CD8-positive, alpha-beta memory T cell (primary cell): ENCODE data around the gene MEX3D. TPM values are rescaled to one million over a fixed set of nuclear protein-coding genes. Genes with fewer than 3 reads are reported as not detected.

Experiments
- CTCF ChIA-PET: fragments of 350-600 bp; sonication (Branson Sonifier 250); formaldehyde crosslinking; loops from one replicate; lab custom pipeline; 2021; ENCODE audit warnings: antibody characterized with exemption; lab: Charles Lee
- POLR2A ChIA-PET: fragments of 350-600 bp; sonication (Branson Sonifier 250); formaldehyde crosslinking; loops from one replicate; lab custom pipeline; 2021; ENCODE audit warnings: antibody characterized with exemption; lab: Charles Lee
- DNase-seq, 5 donors: peaks; one replicate each; pipeline versions ENCODE4 v3.0.0 to v3.0.0-alpha.2; 2020 to 2022; ENCODE audit warnings: mixed read lengths in 1 of 5
- H3K27ac ChIP-seq: one replicate; pipeline ENCODE4 v1.7.0; 2013; ENCODE audit warnings: low read depth, mild to moderate bottlenecking, low read length, moderate library complexity
- H3K27me3 ChIP-seq: 2 replicates; pipeline ENCODE4 v1.7.0; 2013; ENCODE audit warnings: low read length, mild to moderate bottlenecking; ENCODE audit not compliant: insufficient read depth, poor library complexity, severe bottlenecking
- H3K36me3 ChIP-seq: 2 replicates; pipeline ENCODE4 v1.7.0; 2013; ENCODE audit warnings: mild to moderate bottlenecking, low read length, moderate library complexity; ENCODE audit not compliant: insufficient read depth
- H3K4me1 ChIP-seq: 2 replicates; pipeline ENCODE4 v1.7.0; 2013; ENCODE audit warnings: mild to moderate bottlenecking, low read length, moderate library complexity; ENCODE audit not compliant: insufficient read depth
- H3K4me3 ChIP-seq: 2 replicates; pipeline ENCODE4 v1.7.0; 2013; ENCODE audit warnings: mild to moderate bottlenecking, low read length
- H3K9me3 ChIP-seq: 2 replicates; pipeline ENCODE4 v1.7.0; 2013; ENCODE audit warnings: mild to moderate bottlenecking, low read length
- H3K27ac Mint-ChIP-seq, 8 donors: one replicate each; pipeline ENCODE4 v1.8.0; 2020 to 2021; ENCODE audit warnings: mixed read lengths in 8 of 8, mild to moderate bottlenecking in 6 of 8, inconsistent platforms in 3 of 8, moderate library complexity in 3 of 8
- H3K27me3 Mint-ChIP-seq, 2 donors: one replicate each; pipeline ENCODE4 v1.8.0; 2020 to 2021; ENCODE audit warnings: mixed read lengths in 2 of 2, mild to moderate bottlenecking in 1 of 2, moderate library complexity in 1 of 2
- H3K36me3 Mint-ChIP-seq, 3 donors: one replicate each; pipeline ENCODE4 v1.8.0; 2020 to 2021; ENCODE audit warnings: mixed read lengths in 3 of 3, inconsistent platforms in 1 of 3, mild to moderate bottlenecking in 1 of 3
- H3K4me1 Mint-ChIP-seq, 3 donors: one replicate each; pipeline ENCODE4 v1.8.0; 2020 to 2021; ENCODE audit warnings: mixed read lengths in 3 of 3, inconsistent platforms in 1 of 3, mild to moderate bottlenecking in 1 of 3
- H3K4me3 Mint-ChIP-seq, 7 donors: one replicate each; pipeline ENCODE4 v1.8.0; 2020 to 2021; ENCODE audit warnings: mixed read lengths in 7 of 7, mild to moderate bottlenecking in 6 of 7, moderate library complexity in 4 of 7, inconsistent platforms in 2 of 7
- H3K9me3 Mint-ChIP-seq, 5 donors: one replicate each; pipeline ENCODE4 v1.8.0; 2020 to 2022; ENCODE audit warnings: mixed read lengths in 5 of 5, mild to moderate bottlenecking in 3 of 5, moderate library complexity in 2 of 5, inconsistent platforms in 1 of 5
- polyA plus RNA-seq: library from polyadenylated mRNA; unstranded; fragments of 300-500 nt; fragmentation: Illumina TruSeq; gene quantifications from one replicate; pipeline ENCODE4 v1.2.3, GENCODE V29; 2021
- total RNA-seq, 2 experiments: library from RNA; stranded (reverse); gene quantifications; one replicate each; pipeline ENCODE4 v1.2.3, GENCODE V29; 2021

The MEX3D gene
- total and polyA plus RNA-seq, 3 experiments from 2014 or later: 10.8 TPM; not detected in 1

- H3K27ac Mint-ChIP-seq: no peak overlapping the region
- Histone ChIP-seq H3K9me3 (no peaks in the 10 kb centered on the region), H3K4me1 (no peaks in the 10 kb centered on the region), H3K27me3 (no peaks in the 10 kb centered on the region), H3K4me3 (no peak overlapping the region), H3K27ac (no peak overlapping the region), H3K36me3 (no peaks in the 10 kb centered on the region)
- H3K9me3 Mint-ChIP-seq: no peaks in the 10 kb centered on the region
- no peaks in the 10 kb centered on the region for H3K4me1 Mint-ChIP-seq
- ChIA-PET POLR2A (no interaction called here), CTCF (interaction anchor here (1.6 kb wide), 1 partner anchor 154 kb away, joined by 4 read pairs; no protein-coding TSS in a partner anchor)
- peaks cover 14 to 16% of the 10 kb centered on the region in 2 donors for H3K27me3 Mint-ChIP-seq
- H3K4me3 Mint-ChIP-seq: no peak overlapping the region
- DNase-seq: no peak
- no peaks in the 10 kb centered on the region for H3K36me3 Mint-ChIP-seq
Observed at GRCh38 chr19:1518471-1518870, 49.7 kb downstream of the MEX3D start.

- peaks cover 7 to 10% of the 10 kb centered on the region in 2 donors for H3K27me3 Mint-ChIP-seq
- no peak overlapping the region for H3K27ac Mint-ChIP-seq
- Histone ChIP-seq H3K4me3 (no peak overlapping the region), H3K36me3 (no peaks in the 10 kb centered on the region), H3K27ac (no peak overlapping the region), H3K27me3 (no peaks in the 10 kb centered on the region), H3K4me1 (peaks cover 9% of the 10 kb centered on the region), H3K9me3 (no peaks in the 10 kb centered on the region)
- no peaks in the 10 kb centered on the region for H3K36me3 Mint-ChIP-seq
- H3K4me3 Mint-ChIP-seq: peak overlapping the region in 1 of 7 donors; percentile 52
- ChIA-PET CTCF (no interaction called here), POLR2A (no interaction called here)
- DNase-seq: no peak
- peaks cover 0 to 4% (median 4%) of the 10 kb centered on the region in 3 donors for H3K4me1 Mint-ChIP-seq
- no peaks in the 10 kb centered on the region for H3K9me3 Mint-ChIP-seq
Observed at GRCh38 chr19:1516395-1516753, 51.8 kb downstream of the MEX3D start.

GRCh38 chr19:1514986-1515721 lies 53.0 kb downstream of the MEX3D start:
- Mint-ChIP-seq H3K4me3 (no peak overlapping the region), H3K27ac (no peak overlapping the region), H3K9me3 (no peaks in the 10 kb centered on the region), H3K27me3 (peaks cover 7 to 16% of the 10 kb centered on the region in 2 donors), H3K4me1 (peaks cover 2 to 4% (median 4%) of the 10 kb centered on the region in 3 donors), H3K36me3 (no peaks in the 10 kb centered on the region)
- POLR2A ChIA-PET: interaction anchor here (0.7 kb wide), 1 partner anchor 72 kb away, joined by 3 read pairs; no protein-coding TSS in a partner anchor
- Histone ChIP-seq H3K4me3 (no peak overlapping the region), H3K27ac (no peak overlapping the region), H3K9me3 (no peaks in the 10 kb centered on the region), H3K27me3 (no peaks in the 10 kb centered on the region), H3K36me3 (no peaks in the 10 kb centered on the region), H3K4me1 (peaks cover 9% of the 10 kb centered on the region)
- DNase-seq: no peak
- CTCF ChIA-PET: interaction anchor here (0.9 to 1.0 kb wide), 4 partner anchors 13 to 70 kb away, joined by 3 to 5 read pairs (median 4); no protein-coding TSS in a partner anchor

- H3K27ac Mint-ChIP-seq: no peak overlapping the region
- Histone ChIP-seq H3K4me3 (no peak overlapping the region), H3K4me1 (peaks cover 9% of the 10 kb centered on the region), H3K36me3 (no peaks in the 10 kb centered on the region), H3K27me3 (no peaks in the 10 kb centered on the region), H3K9me3 (no peaks in the 10 kb centered on the region), H3K27ac (no peak overlapping the region)
- H3K36me3 Mint-ChIP-seq: no peaks in the 10 kb centered on the region
- no peaks in the 10 kb centered on the region for H3K9me3 Mint-ChIP-seq
- peak overlapping the region in 3 of 7 donors; percentile 22 to 43 (median 24) for H3K4me3 Mint-ChIP-seq
- ChIA-PET CTCF (interaction anchor here (0.9 to 1.0 kb wide), 3 partner anchors 12 to 48 kb away, joined by 3 to 5 read pairs (median 4); no protein-coding TSS in a partner anchor), POLR2A (interaction anchor here (0.7 kb wide), 1 partner anchor 71 kb away, joined by 3 read pairs; no protein-coding TSS in a partner anchor)
- DNase-seq: no peak
- peaks cover 4 to 10% (median 5%) of the 10 kb centered on the region in 3 donors for H3K4me1 Mint-ChIP-seq
- peaks cover 5 to 22% of the 10 kb centered on the region in 2 donors for H3K27me3 Mint-ChIP-seq
Observed at GRCh38 chr19:1514295-1514661, 53.8 kb downstream of the MEX3D start.

- Mint-ChIP-seq H3K9me3 (no peaks in the 10 kb centered on the region), H3K4me1 (peaks cover 6 to 10% (median 6%) of the 10 kb centered on the region in 3 donors), H3K27me3 (peaks cover 6 to 23% of the 10 kb centered on the region in 2 donors), H3K27ac (peak overlapping the region in 1 of 8 donors; percentile 66), H3K4me3 (peak overlapping the region in 4 of 7 donors; percentile 22 to 72 (median 34)), H3K36me3 (no peaks in the 10 kb centered on the region)
- Histone ChIP-seq H3K4me1 (peaks cover 9% of the 10 kb centered on the region), H3K9me3 (no peaks in the 10 kb centered on the region), H3K27me3 (no peaks in the 10 kb centered on the region), H3K4me3 (no peak overlapping the region), H3K36me3 (no peaks in the 10 kb centered on the region), H3K27ac (no peak overlapping the region)
- peak; percentile 54 to 77 (median 63) for DNase-seq
- POLR2A ChIA-PET: no interaction called here
- CTCF ChIA-PET: interaction anchor here (1.0 kb wide), 2 partner anchors 12 to 47 kb away, joined by 3 to 5 read pairs; no protein-coding TSS in a partner anchor
Observed at GRCh38 chr19:1513499-1514294, 54.4 kb downstream of the MEX3D start.

- DNase-seq: peak; percentile 41 to 60 (median 50)
- Mint-ChIP-seq H3K9me3 (no peaks in the 10 kb centered on the region), H3K27ac (peak within 1 kb of the TSS in 2 of 8 donors; percentile 24 to 55), H3K4me1 (peaks cover 8 to 11% (median 10%) of the 10 kb centered on the region in 3 donors), H3K27me3 (peaks cover 8 to 26% of the 10 kb centered on the region in 2 donors), H3K4me3 (peak within 1 kb of the TSS; percentile 45 to 75 (median 68)), H3K36me3 (no peaks in the 10 kb centered on the region)
- Histone ChIP-seq H3K9me3 (no peaks in the 10 kb centered on the region), H3K4me1 (peaks cover 9% of the 10 kb centered on the region), H3K36me3 (no peaks in the 10 kb centered on the region), H3K27me3 (no peaks in the 10 kb centered on the region), H3K4me3 (peak within 1 kb of the TSS; percentile 47), H3K27ac (peak within 1 kb of the TSS; percentile 29)
- ChIA-PET CTCF (interaction anchor here (1.4 kb wide), 1 partner anchor 42 kb away, joined by 5 read pairs; no protein-coding TSS in a partner anchor), POLR2A (no interaction called here)
Observed at GRCh38 chr19:1512671-1513498, 55.2 kb downstream of the MEX3D start, which contains the start of gene ADAMTSL5. Gene ADAMTSL5, minus strand, starts transcription at chr19:1513019. Its CDS starts 2,076 bp downstream, at chr19:1510943.
